Activated CD8-positive, alpha-beta memory T cell treated with anti-CD3 and anti-CD28 coated beads for 24 hours (primary cell): ENCODE data around the gene SPATA31D1.
"Not testable (repeated sequence)": the region's sequence is repeated elsewhere in the genome, so short reads cannot be mapped to it uniquely, and the experiment has no call there.

ENCODE experiments used
- DNase-seq: peaks from one replicate; pipeline ENCODE4 v3.0.0-alpha.2; 2020

SPATA31D1 gene

GRCh38 chr9:81988472-81988871 lies at the start of gene SPATA31D1:
Gene SPATA31D1, plus strand, starts transcription at chr9:81988772. Its CDS starts 47 bp downstream, at chr9:81988819.
- not testable (repeated sequence) for DNase-seq

GRCh38 chr9:81943393-81943792 lies 45.2 kb upstream of the SPATA31D1 start, which contains the start of gene SPATA31D3:
Gene SPATA31D3, plus strand, starts transcription at chr9:81943500. Its CDS starts 86 bp downstream, at chr9:81943586.
- DNase-seq, result not testable (repeated sequence)

GRCh38 chr9:81948650-81949049 lies 39.9 kb upstream of the SPATA31D1 start:
- not testable (repeated sequence) for DNase-seq

GRCh38 chr9:81953096-81953495 lies 35.5 kb upstream of the SPATA31D1 start:
- DNase-seq, result no peak

GRCh38 chr9:81955625-81956024 lies 32.9 kb upstream of the SPATA31D1 start:
- DNase-seq, result no peak

GRCh38 chr9:81964218-81965171 lies 24.1 kb upstream of the SPATA31D1 start:
- no peak for DNase-seq

GRCh38 chr9:81968026-81968425 lies 20.5 kb upstream of the SPATA31D1 start:
- DNase-seq, result no peak

- DNase-seq, result no peak
Measured at GRCh38 chr9:81969971-81970370, 18.6 kb upstream of the SPATA31D1 start.

- DNase-seq, result no peak
Measured at GRCh38 chr9:81971727-81972126, 16.8 kb upstream of the SPATA31D1 start.

- no peak for DNase-seq
Measured at GRCh38 chr9:81974764-81975163, 13.8 kb upstream of the SPATA31D1 start.

GRCh38 chr9:81976351-81976750 lies 12.2 kb upstream of the SPATA31D1 start:
- DNase-seq, result no peak

- no peak for DNase-seq
Measured at GRCh38 chr9:81979196-81979595, 9.4 kb upstream of the SPATA31D1 start.

- DNase-seq, result no peak
Measured at GRCh38 chr9:81980568-81980967, 8.0 kb upstream of the SPATA31D1 start.

GRCh38 chr9:81981883-81982282 lies 6.7 kb upstream of the SPATA31D1 start:
- no peak for DNase-seq

- DNase-seq, result no peak
Measured at GRCh38 chr9:81984928-81985327, 3.6 kb upstream of the SPATA31D1 start.

- DNase-seq, result no peak
Measured at GRCh38 chr9:81986051-81986450, 2.5 kb upstream of the SPATA31D1 start.

GRCh38 chr9:81989700-81990099 lies 1.1 kb downstream of the SPATA31D1 start:
- no peak for DNase-seq

- DNase-seq, result no peak
Measured at GRCh38 chr9:81993656-81994055, 5.1 kb downstream of the SPATA31D1 start.

- DNase-seq, result no peak
Measured at GRCh38 chr9:81999806-82000205, 11.2 kb downstream of the SPATA31D1 start.

GRCh38 chr9:82010711-82011110 lies 22.1 kb downstream of the SPATA31D1 start:
- no peak for DNase-seq

- DNase-seq, result no peak
Measured at GRCh38 chr9:82011133-82011532, 22.6 kb downstream of the SPATA31D1 start.

GRCh38 chr9:82012276-82012675 lies 23.7 kb downstream of the SPATA31D1 start:
- DNase-seq, result no peak

- no peak for DNase-seq
Measured at GRCh38 chr9:82020331-82020730, 31.8 kb downstream of the SPATA31D1 start.

- DNase-seq, result no peak
Measured at GRCh38 chr9:82021198-82021597, 32.6 kb downstream of the SPATA31D1 start.
